ENCODE data around the gene PDZD8. TPM values are rescaled to one million over a fixed set of nuclear protein-coding genes. Genes with fewer than 3 reads are reported as not detected.

PDZD8 gene
- total and polyA plus RNA-seq, 12 donors, result 1.7 to 45.7 (median 25.0) TPM

DNA sequence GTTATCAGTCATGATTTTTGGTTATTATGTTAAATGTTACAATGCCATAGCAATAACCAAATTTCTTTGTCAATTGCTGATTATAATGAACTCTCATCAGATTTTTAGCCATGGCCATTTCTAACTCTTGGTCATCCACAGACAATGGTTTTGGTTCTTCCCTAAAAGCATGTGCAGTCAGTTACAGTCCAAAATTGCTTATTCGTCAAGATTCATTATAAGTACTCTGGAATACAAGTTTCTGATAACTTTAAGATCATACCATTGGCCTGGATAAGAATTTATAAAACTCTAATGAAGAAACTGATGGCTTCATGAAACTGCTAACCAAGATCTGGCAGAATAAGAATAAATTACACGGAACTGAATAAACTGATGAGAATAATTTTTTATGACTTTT is 50.9 kb downstream of the PDZD8 start:
- no peaks in the 10 kb centered on the region for H3K4me1 ChIP-seq (replicated peaks in 1 of 2)
- WGBS, 4 donors, result 96 to 100% (median 97%) methylated on average over 2 of the region's 2 CpGs
- intact Hi-C loops (cut with DNase I), result loop anchor here in 1 of 2 donors (5.0 kb wide), 1 partner anchor 107 kb away; no protein-coding TSS in a partner anchor
- no peak overlapping the region for H3K27ac ChIP-seq
- TF ChIP-seq, protein P1, sequence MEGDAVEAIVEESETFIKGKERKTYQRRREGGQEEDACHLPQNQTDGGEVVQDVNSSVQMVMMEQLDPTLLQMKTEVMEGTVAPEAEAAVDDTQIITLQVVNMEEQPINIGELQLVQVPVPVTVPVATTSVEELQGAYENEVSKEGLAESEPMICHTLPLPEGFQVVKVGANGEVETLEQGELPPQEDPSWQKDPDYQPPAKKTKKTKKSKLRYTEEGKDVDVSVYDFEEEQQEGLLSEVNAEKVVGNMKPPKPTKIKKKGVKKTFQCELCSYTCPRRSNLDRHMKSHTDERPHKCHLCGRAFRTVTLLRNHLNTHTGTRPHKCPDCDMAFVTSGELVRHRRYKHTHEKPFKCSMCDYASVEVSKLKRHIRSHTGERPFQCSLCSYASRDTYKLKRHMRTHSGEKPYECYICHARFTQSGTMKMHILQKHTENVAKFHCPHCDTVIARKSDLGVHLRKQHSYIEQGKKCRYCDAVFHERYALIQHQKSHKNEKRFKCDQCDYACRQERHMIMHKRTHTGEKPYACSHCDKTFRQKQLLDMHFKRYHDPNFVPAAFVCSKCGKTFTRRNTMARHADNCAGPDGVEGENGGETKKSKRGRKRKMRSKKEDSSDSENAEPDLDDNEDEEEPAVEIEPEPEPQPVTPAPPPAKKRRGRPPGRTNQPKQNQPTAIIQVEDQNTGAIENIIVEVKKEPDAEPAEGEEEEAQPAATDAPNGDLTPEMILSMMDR (IDR thresholded peaks at IDR 0.05), result no peak
- TF ChIP-seq POLR2A (IDR thresholded peaks at IDR 0.05), result no peak
- no peaks in the 10 kb centered on the region for H3K9me3 ChIP-seq (replicated peaks in 1 of 3)
- H3K4me3 ChIP-seq, result no peak overlapping the region
- H3K36me3 ChIP-seq (replicated peaks in 1 of 2), result no peaks in the 10 kb centered on the region
- no peak for DNase-seq
- H3K27me3 ChIP-seq, result no peaks in the 10 kb centered on the region

DNA sequence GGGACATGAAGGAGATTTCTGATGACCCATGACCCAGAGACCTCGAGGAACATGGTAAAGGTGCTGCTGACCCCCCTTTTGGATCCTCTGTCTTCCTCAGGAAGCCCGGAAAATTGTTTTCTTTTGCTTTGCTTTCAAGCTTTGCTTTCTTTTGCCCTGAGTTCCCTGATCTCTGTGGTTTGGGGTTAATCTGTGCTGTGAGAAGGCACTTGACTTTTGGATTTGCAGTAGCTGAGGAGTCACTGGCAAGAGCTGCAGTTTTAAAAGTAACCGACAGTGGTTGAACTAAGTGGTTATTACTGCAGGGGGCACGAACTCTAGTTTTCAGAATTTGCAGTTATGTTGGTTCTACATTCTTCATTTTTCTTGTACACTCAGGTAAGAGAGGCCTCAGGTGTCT is 53.0 kb downstream of the PDZD8 start:
- H3K9me3 ChIP-seq (replicated peaks in 1 of 3), result no peaks in the 10 kb centered on the region
- no peaks in the 10 kb centered on the region for H3K36me3 ChIP-seq (replicated peaks in 1 of 2)
- H3K4me1 ChIP-seq (replicated peaks in 1 of 2), result no peaks in the 10 kb centered on the region
- 66 to 75% (median 69%) methylated on average over 4 of the region's 4 CpGs for WGBS, 4 donors
- intact Hi-C loops (cut with DNase I), result loop anchor here in 1 of 2 donors (5.0 kb wide), 1 partner anchor 105 kb away; no protein-coding TSS in a partner anchor
- no peak for TF ChIP-seq POLR2A (IDR thresholded peaks at IDR 0.05)
- TF ChIP-seq, protein P1 (IDR thresholded peaks at IDR 0.05), result no peak
- no peaks in the 10 kb centered on the region for H3K27me3 ChIP-seq
- DNase-seq, result no peak
- H3K27ac ChIP-seq, result no peak overlapping the region
- no peak overlapping the region for H3K4me3 ChIP-seq

DNA sequence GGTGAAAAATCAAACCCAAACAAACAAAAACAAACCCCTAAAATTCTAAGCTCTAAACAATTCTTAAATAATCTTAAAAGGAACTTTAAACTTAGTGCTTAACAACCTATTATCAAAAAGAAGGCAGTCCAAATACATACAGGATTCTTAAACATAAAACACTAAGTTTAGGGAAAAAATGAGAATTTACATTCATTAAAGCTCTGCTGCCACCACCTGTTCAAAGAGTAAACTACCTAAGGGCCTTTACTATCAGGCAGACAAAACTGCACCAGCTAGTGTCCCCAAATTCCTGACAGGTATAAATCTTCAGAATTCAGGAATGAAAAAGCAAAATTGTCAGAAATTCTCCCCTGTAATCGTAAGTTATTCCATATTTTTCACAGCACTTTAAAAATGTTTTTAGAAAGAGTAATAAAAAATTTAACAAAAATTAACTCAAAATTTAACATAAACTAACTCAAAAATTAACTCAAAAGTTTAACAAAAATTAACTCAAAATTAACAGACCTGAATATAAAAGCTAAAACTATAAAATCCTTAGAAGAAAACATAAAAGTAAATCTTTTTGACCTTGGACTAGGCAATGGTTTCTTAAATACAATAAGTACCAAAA is 55.1 kb downstream of the PDZD8 start:
- WGBS, 4 donors, result 58 to 65% (median 61%) methylated on average over 1 of the region's 1 CpG
- TF ChIP-seq POLR2A (IDR thresholded peaks at IDR 0.05), result no peak
- TF ChIP-seq, protein P1 (IDR thresholded peaks at IDR 0.05), result peak; percentile 26 to 72 (median 56)
- intact Hi-C loops (cut with DNase I), result loop anchor here in 1 of 2 donors (5.0 kb wide), 1 partner anchor 103 kb away; no protein-coding TSS in a partner anchor

DNA sequence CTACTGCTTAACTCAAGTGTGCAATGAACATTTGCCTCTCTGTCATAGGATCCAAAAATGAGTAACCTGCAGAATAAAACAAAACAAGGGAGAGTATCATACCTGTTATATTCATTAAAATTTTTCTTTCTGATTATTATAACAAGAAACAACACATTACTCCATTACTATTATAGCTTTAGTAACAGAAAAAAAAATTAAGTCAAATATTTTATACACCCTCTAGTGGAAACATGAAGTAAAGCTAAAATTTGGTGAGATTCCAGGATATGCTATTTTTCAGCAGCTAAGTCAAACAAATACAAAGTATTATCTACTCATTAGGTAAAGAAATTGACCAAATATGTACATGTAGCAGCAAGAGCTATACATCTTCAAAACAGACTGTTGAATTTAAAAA is 56.3 kb downstream of the PDZD8 start:
- H3K4me1 ChIP-seq (replicated peaks in 1 of 2), result no peaks in the 10 kb centered on the region
- no peak overlapping the region for H3K27ac ChIP-seq
- TF ChIP-seq, protein P1 (IDR thresholded peaks at IDR 0.05), result peak in 5 of 6 experiments; percentile 9 to 48 (median 35)
- no peak for TF ChIP-seq POLR2A (IDR thresholded peaks at IDR 0.05)
- no peaks in the 10 kb centered on the region for H3K27me3 ChIP-seq
- intact Hi-C loops (cut with DNase I), result loop anchor here in 1 of 2 donors (10.0 kb wide), 1 partner anchor 104 kb away; no protein-coding TSS in a partner anchor
- H3K9me3 ChIP-seq (replicated peaks in 1 of 3), result no peaks in the 10 kb centered on the region
- no peak for DNase-seq
- no peak overlapping the region for H3K4me3 ChIP-seq
- H3K36me3 ChIP-seq (replicated peaks in 1 of 2), result no peaks in the 10 kb centered on the region

More for the DNA sequence above, 55.1 kb downstream of the PDZD8 start:
- DNase-seq, result peak in 1 of 7 donors; percentile 14
- H3K27ac ChIP-seq, result no peak overlapping the region
- no peak overlapping the region for H3K4me3 ChIP-seq
- H3K9me3 ChIP-seq (replicated peaks in 1 of 3), result no peaks in the 10 kb centered on the region
- H3K27me3 ChIP-seq, result no peaks in the 10 kb centered on the region
- H3K4me1 ChIP-seq (replicated peaks in 1 of 2), result no peaks in the 10 kb centered on the region
- H3K36me3 ChIP-seq (replicated peaks in 1 of 2), result no peaks in the 10 kb centered on the region

All from adrenal gland (tissue), 12 donors.